Mesendoderm (in vitro differentiated cells): ENCODE results near the gene NOBOX. TPM values are rescaled to one million over a fixed set of nuclear protein-coding genes. Genes with fewer than 3 reads are reported as not detected.

Experiments
- small RNA-seq: library from polyadenylated mRNA; stranded (forward); fragments of <200 nt; extraction: miRNeasy Mini kit (QIAGEN cat#:217004); gene quantifications from one replicate; pipeline ENCODE3, GENCODE V24; 2013; ENCODE audit not compliant: insufficient read depth

Gene NOBOX

Small RNA genes lying within 50 kb of the gene (small RNA-seq; reads per million reads assigned to genes)
- gene RNU6ATAC40P, result not detected
